HG02623 (cell line): ENCODE data around the gene YKT6.

Experiments used
- ATAC-seq: cut with Tn5 transposase; IDR thresholded peaks from one replicate; pipeline ENCODE4 v1.9.1; 2021; ENCODE audit warnings: moderate library complexity; ENCODE audit not compliant: unreplicated experiment

YKT6 gene

DNA sequence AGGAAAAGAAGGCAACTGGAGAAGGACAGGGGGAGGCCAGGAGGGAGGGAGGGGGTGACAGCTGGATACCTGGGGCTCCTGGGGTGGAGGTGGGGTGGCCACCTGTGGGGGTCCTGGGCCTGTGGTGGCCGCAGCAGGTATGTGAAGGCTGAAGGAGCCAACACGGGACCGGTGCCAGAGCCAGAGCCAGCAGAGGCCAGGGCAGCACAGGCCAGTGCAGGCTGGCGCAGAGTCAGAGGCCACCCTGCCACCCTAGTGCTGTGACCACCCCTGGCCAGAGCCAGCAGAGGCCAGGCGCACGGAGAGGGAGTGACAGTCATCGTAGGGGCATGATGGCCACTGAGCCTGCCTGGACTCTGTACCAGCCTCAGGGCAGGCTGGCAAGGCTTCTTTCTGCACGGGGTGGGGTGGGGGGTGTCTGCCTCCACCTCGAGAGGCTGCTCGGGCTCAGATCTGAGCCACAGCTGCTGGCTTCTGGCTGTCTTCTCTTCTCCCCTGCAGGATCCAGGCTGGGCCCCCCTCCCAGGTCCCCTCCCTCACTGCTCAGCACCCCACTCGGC lies 28.8 kb downstream of the YKT6 start:
- ATAC-seq: no peak

DNA sequence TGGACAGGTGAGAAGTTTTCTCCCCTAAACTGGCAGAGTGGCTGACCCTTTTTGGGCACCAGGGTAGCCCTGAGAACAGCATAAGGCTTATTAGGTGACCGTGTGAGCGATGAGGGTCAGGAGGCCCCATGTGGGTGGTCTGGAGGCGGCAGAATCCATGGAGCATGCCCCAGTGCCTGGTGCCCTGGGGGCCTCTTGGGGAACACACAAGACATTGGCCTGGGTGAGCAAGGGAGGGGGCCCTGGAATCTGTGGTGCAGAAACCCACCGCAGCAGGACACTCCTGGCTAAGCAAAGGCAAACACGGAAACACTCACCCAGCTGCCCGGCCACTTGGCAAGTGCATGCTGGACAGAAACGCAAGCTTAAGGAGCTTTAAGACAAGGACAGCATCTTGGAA lies 29.5 kb downstream of the YKT6 start:
- ATAC-seq: no peak

DNA sequence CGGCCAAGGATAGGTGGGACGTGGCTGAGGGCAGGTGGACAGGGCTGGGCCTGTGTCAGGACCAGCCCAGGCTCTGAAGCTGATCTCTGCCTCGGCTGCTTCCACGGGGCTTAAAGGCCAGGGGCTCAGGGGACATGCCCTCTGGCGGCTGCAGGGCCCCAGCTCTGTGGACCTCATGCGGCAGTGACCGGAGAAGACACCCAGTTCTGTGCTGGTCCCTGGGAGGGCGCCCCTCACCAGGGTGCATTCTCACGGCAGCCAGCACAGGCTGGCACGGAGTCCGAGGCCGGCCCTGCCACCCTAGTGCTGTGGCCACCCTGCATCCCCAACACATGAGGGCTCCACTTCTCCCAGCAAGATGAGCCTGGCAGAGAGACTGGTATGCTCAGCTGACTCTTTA lies 30.3 kb downstream of the YKT6 start:
- no peak for ATAC-seq

DNA sequence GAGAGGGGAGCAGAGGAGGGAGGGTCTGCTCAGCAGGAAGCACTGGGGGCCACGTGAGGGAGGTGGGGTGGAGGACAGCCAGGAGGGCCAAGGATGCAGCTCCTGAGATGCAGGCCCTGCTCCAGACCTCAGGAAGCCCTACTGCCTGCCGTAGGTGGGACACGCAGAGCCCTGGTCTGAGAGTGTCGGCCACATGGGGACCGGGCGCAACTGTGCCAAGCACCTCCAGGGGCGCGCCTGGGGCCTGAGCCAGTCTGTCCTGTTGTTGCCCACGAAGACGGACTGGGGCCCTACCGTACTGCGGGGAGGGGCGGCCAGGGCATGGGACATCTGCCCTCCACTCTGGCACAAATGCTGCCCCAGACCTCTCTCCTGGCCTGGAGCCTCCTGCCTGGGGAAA lies 31.6 kb downstream of the YKT6 start:
- ATAC-seq: no peak

DNA sequence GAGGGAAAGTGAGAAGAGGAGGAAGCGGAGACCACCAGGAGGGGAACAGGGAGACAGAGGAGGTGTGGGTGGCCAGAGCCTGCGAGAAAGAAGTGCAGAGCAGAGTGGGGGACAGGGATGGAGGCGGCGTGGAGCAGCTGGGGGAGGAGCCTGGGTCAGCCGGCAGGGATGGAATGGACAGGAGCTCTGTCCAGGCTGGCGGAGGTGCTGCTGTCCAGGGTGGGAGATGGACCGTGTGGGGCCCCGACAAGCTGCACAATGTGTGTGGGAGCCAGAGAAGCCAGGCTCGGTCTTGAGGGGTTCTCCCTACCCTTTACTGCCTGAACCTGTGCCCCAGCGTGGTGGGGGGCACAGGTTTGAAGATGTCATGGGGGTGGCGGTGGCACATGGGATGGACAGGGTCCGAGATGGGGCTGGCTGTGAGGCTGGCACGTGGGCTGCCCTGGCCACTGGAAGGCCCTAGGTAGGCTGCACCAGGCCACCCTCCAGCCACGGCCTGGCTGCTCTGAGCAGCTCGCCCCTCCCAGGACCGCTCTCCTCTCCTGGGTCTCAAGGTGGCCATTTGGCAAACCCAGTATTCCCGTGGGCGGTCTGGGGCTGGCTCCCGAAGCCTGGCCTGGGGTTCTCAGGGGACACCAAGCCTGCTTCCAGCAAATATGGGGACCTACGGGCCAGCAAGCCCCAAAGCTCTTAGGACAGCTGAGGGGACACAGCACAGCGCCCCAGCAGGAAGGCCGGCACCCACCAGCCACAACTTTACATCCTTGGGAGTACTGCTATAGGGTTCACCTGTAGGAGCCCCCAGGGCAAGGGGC lies 32.3 kb downstream of the YKT6 start:
- no peak for ATAC-seq

DNA sequence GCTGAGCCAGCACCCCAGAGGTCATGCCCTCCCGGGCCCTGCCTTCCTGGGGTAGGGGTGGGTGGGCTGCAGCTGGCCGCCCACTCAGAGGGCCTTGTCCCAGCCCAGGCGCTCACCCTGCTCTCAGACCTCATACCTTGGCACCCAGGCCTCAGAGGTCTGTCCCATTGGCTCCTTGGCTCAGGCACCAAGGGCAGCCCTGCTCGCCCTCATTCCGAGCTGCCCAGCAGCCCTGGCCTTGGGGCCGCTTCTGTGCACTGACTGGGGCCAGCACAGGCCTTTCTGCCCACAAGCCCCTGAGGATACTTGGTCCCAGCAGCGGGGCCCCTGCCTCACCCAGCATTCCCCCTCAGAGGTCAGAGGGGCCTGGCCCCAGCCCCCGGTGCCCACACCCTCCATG lies 34.3 kb downstream of the YKT6 start:
- ATAC-seq: no peak

DNA sequence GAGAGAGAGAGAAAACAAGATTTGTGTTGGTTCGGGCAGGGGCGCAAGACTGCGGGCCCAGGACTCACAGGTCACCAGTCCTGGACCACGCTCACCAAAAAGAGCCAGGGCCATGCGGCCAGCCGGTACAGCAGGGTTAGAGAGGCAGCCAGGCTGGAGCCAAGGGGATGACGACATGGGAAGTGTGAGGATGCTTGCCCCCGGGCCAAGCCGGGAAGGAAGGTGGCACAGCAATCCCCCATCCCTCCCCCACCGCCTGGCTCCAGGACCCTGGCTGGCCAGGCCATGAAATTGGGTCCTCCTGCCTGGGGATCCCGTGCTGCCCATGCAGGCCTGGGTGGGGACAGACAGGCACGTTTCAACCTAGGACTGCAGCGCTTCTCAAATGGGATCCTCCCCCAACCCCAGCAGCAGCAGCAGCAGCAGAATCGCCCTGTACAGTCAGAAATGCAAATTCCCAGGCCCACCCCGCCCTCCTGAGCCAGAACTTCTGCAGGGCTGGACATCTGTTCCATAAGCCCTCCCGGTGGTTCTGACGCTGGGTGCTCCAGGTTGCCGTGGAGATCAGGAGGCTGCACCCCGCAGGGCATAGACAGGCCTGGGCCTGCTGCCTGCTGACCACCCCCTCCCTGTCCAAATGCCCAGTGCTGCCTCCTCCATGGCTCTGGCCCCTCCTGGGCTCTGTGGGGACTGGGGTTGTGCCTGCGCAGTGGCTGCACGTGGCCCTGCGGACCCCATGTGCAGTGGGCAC lies 35.0 kb downstream of the YKT6 start:
- no peak for ATAC-seq

DNA sequence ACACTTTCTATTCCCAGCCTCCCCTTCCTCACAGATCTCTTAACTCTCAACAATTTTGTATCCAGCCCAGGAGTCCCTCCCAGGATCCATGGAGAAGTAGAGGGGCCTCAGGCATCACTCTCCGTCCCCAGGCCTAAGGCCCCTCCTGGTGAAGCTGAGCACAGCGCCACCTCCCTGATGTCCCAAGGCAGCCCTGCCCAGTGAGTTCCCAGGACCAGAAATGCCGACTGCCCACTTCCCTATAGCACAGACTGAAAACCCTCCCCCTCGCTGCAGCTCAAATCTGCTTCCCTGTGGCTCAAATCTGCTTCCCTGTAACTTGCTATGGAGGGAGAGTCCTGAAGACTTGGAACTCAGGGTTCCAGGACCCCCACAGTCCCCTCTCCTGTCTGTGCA lies 35.6 kb downstream of the YKT6 start:
- no peak for ATAC-seq

DNA sequence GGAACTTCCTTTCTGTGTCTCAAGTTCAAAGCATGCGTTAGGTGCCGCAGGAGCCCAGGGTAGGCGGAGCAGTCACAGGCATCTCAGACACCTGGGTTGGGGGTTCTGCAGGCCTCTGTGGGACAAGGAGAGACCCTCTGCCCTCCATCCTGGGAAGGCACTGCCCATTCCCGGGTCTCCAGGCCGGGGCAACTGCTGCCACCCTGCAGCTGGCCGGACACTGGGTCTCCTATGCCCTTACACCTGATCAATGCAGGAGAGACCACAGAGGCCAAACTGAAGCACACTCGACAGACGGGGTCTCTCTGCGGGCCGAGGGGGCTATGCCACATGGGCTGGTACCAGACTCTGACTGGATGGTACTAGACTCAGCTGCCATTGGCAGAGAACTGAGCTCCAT lies 36.9 kb downstream of the YKT6 start:
- no peak for ATAC-seq

DNA sequence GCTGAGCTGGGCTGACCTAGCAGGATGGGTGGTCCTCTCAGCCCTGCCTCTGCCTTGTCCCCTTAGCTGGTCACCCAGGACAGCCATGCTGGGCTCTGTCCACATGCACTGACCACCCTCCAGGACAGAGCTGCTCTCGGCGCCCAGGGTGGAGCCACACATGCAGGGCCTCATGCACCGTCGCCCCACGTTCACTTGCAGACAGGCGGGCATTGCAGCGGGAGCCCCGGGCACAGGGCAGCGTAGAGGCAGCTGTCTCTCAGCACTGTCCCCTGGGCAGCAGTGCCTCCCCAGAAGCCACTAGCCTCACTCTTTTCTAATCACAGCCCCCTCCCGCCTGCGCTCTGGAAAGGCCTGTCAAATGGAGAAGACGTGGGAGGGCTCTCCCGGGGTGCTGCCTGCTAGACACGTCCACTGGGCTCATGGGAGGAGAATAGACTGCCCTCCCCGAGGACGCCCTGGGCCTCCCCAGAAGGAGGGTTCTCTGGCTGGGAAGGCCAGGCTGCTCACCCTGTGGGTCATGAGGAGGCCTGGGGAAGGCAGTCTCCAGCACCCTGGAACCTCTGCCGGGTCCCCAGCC lies 37.4 kb downstream of the YKT6 start:
- ATAC-seq: no peak

DNA sequence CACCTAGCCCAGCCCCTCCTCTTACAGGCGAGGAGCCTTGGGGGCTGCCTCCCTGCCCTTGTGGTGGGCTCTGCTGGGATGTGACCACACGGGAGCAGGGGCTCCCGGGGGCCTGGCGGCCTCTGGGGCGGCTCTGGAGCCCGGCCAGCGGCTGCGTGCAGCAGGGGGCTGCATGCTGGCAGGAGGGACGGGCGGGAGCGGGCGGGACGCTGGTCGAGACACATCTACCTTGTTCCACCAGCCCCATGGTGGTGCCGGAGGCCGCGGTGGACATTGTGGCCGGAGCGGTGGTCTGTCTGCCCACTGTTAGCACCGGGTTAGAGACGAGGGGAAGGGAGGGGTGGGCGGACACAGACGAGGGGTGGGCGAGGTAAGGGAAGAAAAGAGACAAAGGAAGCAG lies 38.6 kb downstream of the YKT6 start:
- ATAC-seq: no peak

DNA sequence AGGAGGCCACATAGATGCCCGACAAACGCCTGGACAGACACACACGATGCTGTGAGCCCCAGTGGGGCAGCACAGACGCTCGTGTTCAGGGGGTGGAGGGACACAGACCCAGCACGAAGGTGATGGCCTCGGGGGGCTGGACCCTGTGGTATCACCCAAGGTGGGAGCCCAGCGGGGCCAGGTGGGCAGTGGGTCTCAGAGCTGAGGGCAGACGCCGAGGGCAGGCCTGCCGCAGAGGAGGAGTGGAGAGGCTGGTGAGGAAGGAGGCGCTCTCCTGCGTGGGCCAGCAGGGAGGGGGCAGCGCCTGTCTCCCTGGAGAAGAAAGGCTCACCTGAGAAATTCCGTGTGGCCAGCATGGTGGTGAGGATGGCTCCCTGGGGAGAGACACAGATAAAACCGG lies 39.6 kb downstream of the YKT6 start:
- ATAC-seq: no peak

DNA sequence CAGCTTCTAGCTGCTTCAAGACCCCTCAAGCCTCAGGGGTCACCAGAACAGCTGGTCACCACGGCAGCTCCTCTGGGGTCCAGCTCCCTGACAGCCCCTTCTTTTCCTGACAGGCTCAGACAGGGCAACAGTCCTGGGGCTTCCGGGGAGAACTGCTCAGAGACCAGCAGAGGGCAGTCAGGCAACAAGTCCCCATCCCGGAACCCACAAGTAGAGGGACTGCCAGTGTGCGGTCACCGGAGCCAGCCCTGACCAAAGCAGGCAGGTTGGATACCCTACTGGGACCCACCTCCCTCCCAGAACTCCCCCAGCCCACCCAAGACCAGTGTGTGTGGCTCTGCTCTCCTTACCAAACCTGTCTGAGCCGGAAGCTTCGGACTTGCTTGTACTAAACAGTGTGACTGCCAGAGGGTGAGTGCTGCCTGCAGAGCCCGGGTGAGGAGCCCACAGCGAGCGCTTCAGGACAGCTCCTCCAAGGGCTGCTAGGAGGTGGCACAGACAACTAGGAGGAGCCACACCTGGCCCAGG lies 40.3 kb downstream of the YKT6 start:
- peak; percentile 57 for ATAC-seq

DNA sequence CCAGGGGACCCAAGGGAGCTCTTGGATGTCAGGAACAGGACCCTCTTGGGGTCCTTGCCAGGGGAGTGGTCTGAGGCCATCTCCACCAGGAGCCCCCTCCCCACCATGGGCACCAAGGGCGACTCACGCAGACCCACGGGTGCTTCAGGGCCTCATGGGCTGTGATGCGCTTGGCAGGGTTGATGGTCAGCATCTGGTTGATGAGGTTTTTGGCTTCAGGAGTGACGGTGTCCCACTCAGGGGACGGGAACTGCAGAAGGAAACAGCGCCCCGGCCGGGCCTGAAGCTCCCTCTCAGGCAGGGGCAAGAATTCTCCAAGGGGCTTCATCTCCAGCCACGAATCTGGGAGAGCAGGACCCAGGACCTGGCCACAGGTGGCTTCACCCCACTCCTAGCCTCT lies 41.3 kb downstream of the YKT6 start:
- no peak for ATAC-seq

DNA sequence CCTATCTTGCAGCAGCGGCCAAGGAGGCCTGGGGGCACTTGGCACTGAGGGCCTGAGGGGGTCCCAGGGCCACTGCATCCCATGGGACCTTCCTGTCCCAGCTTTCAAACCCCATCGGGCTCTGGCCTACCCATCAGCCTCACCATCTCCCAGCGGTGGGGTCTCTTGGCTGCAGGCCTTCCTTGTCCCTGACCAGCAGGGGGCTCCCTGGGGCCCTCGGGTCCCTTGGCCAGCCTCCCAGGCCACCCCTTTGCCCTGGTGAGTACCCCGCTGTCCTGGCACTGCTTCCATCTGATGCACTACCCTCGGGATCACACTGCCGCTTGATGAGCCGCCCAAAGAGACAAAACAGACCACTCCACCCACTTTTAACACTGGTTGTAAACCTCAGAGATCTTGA lies 43.5 kb downstream of the YKT6 start:
- no peak for ATAC-seq

DNA sequence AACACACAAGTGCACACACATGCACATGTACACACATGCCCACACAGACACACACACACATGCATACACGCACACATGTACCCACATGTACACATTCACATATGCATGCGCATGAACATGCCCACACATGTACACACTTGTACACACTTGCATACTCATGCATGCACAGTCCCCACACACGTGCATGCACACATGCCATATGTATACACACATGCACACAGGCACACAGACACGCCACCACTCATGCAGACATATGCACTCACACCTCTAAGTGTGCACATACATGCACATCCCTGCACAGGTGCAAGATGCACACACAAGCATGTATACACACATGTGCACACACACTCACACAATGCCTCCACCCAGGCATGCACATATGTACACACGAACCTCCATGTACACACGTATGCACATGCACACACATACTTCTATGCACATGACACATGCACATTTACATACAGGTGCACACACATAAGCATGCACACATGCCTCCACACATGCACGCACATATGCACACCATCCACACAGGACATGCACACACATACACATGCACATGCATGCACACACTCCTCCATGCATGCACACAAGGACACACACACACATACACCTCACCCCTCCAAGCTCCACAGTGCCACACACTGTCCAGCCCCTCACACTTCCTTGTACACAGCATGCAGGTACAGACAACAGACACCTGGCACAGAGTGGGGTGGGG lies 45.8 kb downstream of the YKT6 start:
- ATAC-seq: no peak

DNA sequence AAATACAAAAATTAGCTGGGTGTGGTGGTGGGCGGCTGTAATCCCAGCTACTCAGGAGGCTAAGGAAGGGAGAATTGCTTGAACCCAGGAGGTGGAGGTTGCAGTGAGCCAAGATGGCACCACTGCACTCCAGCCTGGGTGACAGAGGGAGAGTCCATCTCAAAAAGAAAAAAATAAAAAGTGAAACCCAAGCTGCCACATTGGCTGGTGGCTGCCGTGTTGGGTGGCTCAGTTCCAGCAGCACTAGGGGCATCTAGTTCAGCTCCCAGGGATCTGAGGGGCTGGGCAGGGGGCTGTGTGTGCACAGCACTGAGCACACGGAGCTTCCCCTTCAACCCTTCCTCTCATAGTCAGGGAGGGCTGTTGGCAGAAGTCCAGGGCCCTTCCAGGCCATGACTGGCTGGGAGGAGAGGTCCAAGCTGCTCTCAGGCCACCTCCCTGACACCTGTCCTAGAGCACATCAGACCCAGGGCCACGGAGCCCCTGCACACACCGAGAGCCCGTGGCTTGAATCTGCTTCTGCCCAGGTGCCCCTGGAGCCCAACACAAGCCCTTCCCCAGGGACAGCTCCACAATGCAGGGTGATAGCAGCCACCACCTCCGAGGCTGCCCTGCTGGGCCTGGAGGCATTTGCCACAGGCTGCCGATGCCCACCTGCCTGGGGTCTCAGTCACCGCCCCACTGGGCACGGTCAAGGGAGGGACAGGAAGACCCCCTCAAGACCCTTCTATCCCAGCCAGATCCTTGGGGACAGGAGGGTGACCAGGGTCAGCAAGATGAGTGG lies 47.3 kb downstream of the YKT6 start:
- ATAC-seq: no peak

DNA sequence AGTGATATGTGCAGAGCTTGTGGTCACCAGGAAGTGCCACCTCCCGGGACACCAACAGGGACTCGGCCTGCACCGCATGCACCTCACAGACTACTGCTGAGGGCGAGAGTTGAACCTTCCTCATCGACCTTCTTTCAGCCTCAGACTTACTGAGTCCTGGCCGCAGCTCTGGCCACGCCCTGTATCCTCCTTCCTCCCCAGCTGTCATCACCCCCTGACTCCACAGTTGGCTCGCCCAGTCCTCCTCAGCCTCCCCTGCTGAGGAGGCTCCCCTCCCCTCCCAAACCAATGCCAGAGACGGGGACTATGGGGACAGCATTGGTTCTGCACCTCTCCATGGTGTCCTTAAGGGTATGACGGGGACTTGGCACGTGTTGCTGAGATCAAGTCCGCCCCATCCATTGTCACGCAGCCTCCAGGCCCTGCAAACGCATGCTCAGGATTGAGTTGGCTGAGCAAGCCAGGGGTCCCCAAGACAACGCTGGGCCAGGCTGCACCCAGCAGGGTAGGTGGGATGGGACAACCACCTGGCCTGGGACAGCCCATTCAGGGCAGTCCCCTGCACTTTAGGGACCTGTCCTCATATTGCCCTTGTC lies 49.0 kb downstream of the YKT6 start:
- no peak for ATAC-seq

DNA sequence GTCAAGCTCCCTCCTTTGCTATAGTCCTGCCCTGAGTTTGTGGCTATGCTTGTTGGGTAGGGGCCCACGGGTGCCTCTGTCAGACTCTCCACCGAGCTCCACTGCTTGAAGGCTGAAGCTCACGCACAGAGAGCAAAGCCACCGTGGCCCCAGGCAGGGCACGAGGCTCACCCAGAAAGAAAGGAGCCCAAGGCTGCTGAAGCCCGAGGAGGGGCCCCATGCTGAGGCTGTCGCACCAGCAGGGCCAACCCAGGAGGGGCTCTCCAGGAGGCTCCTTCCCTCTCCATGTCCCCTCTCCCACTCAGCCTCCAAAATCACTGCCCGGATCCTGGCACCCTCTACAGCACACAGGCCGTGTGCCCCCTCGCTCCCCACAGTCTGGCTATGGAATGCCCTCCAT lies 50.5 kb downstream of the YKT6 start:
- no peak for ATAC-seq

DNA sequence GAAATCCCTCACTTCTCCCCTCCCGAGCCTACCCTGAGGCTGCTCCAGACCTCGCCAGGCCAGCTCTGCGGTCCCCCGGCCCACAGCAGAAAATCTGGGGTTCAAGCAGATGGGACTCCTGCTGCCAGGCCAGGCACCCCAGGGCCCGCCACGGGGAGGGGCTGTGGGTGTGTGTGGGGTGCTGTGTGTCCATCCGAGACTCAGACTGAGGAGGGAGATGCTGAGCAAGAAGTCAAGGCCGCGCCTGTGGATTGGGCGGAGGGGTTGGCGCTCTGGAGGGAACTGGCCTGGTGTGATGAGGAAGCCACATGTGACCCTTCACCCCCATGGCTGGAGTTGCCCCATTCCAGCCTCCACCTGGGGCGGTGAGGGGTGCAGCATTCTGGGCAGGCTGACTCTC lies 51.1 kb downstream of the YKT6 start:
- ATAC-seq: no peak
